A549 (cell line): ENCODE results near the gene DLG2. TPM values are rescaled to one million over a fixed set of nuclear protein-coding genes. Genes with fewer than 3 reads are reported as not detected.

Experiments
- ATAC-seq, 2 experiments: fragments of 200-7000 bp in 1 of 2; fragments of >200 bp in 1 of 2; cut with Nextera tagmentation in 1 of 2; cut with Tn5 transposase in 1 of 2; 3 replicates each; pipeline versions ENCODE4 v1.8.0 to v1.9.1; 2018 to 2020; ENCODE audit warnings: mild to moderate bottlenecking in 1 of 2, moderate library complexity in 1 of 2
- CTCF ChIA-PET: fragments of 300-600 bp; sonication (Branson Sonifier 250); formaldehyde crosslinking; extraction: SDS; loops from one replicate; lab custom pipeline; 2021; ENCODE audit warnings: antibody characterized with exemption, inconsistent platforms; lab: Yijun Ruan, JAX
- POLR2A ChIA-PET: fragments of 350-600 bp; formaldehyde crosslinking; extraction: SDS; loops from one replicate; lab custom pipeline; 2021; ENCODE audit warnings: antibody characterized with exemption, inconsistent platforms; lab: Yijun Ruan, JAX
- DNase-seq, 2 experiments: peaks; one replicate each; pipeline versions ENCODE4 v3.0.0 to v3.0.0-alpha.2; 2011 to 2016; ENCODE audit warnings: low read depth in 1 of 2, low spot score in 1 of 2
- FAIRE-seq: peaks from 2 replicates; lab custom pipeline; 2011; peaks lifted over from hg19 to GRCh38; lab: Jason Lieb, UNC
- H3K27ac ChIP-seq, 2 experiments: fragments of >200 bp; sonication (Bioruptor Twin); formaldehyde crosslinking; 3 replicates each; pipeline ENCODE4 v1.5.1; 2016 to 2017
- H3K4me1 ChIP-seq: fragments of >200 bp; sonication (Bioruptor Twin); formaldehyde crosslinking; 3 replicates; pipeline ENCODE4 v1.6.1; 2016
- H3K4me2 ChIP-seq: fragments of >200 bp; sonication (Bioruptor Twin); formaldehyde crosslinking; 3 replicates; pipeline ENCODE4 v1.6.1; 2016
- H3K4me3 ChIP-seq: fragments of >200 bp; sonication (Bioruptor Twin); formaldehyde crosslinking; 3 replicates; pipeline ENCODE4 v1.5.1; 2016
- H3K9me3 ChIP-seq: fragments of >200 bp; sonication (Bioruptor Twin); formaldehyde crosslinking; 3 replicates; pipeline ENCODE4 v1.6.1; 2016
- CHD4 ChIP-seq: fragments of 200-600 bp; sonication (generic); IDR thresholded peaks from 2 replicates; pipeline ENCODE4 v1.6.1; 2016; ENCODE audit warnings: antibody characterized with exemption, mild to moderate bottlenecking, borderline replicate concordance
- EHF ChIP-seq: fragments of 250-450 bp; sonication (Bioruptor Pico); IDR thresholded peaks from 2 replicates; pipeline ENCODE4 v1.5.0; 2020; ENCODE audit warnings: mild to moderate bottlenecking
- EHMT2 ChIP-seq: fragments of 200-600 bp; sonication (generic); IDR thresholded peaks from 2 replicates; pipeline ENCODE4 v1.6.1; 2016; ENCODE audit warnings: antibody characterized with exemption, low read depth, mild to moderate bottlenecking, moderate library complexity
- EP300 ChIP-seq, 2 experiments: fragments of >200 bp; sonication (Bioruptor Twin); formaldehyde crosslinking; IDR thresholded peaks; 2 replicates in 1 of 2; 3 replicates in 1 of 2; pipeline ENCODE4 v1.6.1; 2016 to 2017
- ESRRA ChIP-seq: fragments of 150-350 bp; IDR thresholded peaks from 2 replicates; pipeline ENCODE4 v1.6.1; 2014; ENCODE audit warnings: mild to moderate bottlenecking, low read length, borderline replicate concordance
- GATA3 ChIP-seq: IDR thresholded peaks from 2 replicates; pipeline ENCODE4 v1.6.1; 2012; ENCODE audit warnings: borderline replicate concordance
- HOXB13 ChIP-seq: fragments of 250-450 bp; sonication (Bioruptor Pico); IDR thresholded peaks from 2 replicates; pipeline ENCODE4 v1.5.0; 2020; ENCODE audit warnings: low read depth, mild to moderate bottlenecking, moderate library complexity
- JUNB ChIP-seq: fragments of >200 bp; sonication (Bioruptor Twin); formaldehyde crosslinking; IDR thresholded peaks from 2 replicates; pipeline ENCODE4 v1.6.1; 2016
- KDM1A ChIP-seq: fragments of 200-600 bp; sonication (generic); IDR thresholded peaks from 2 replicates; pipeline ENCODE4 v1.6.1; 2016; ENCODE audit warnings: low read depth, mild to moderate bottlenecking
- MAFK ChIP-seq: fragments of 450-650 bp; IDR thresholded peaks from 2 replicates; pipeline ENCODE4 v1.6.1; 2014; ENCODE audit not compliant: partially characterized antibody
- MAZ ChIP-seq: fragments of 150-350 bp; IDR thresholded peaks from 2 replicates; pipeline ENCODE4 v1.6.1; 2014; ENCODE audit warnings: antibody characterized with exemption, low read depth, low read length, borderline replicate concordance
- NR3C1 ChIP-seq: fragments of >200 bp; sonication (Bioruptor Twin); formaldehyde crosslinking; IDR thresholded peaks from 3 replicates; pipeline ENCODE4 v1.6.1; 2017
- POLR2A ChIP-seq: IDR thresholded peaks from 2 replicates; pipeline ENCODE4 v1.6.1; 2012; ENCODE audit warnings: mild to moderate bottlenecking, low read length
- RAD21 ChIP-seq, 2 experiments: fragments of >200 bp in 1 of 2; sonication (Bioruptor Twin) in 1 of 2; formaldehyde crosslinking in 1 of 2; IDR thresholded peaks in 1 of 2; conservative IDR thresholded peaks in 1 of 2; 2 replicates in 1 of 2; 3 replicates in 1 of 2; pipeline ENCODE4 v1.6.1; 2012 to 2018; ENCODE audit warnings: inconsistent platforms in 1 of 2
- RARB ChIP-seq: fragments of 250-450 bp; sonication (Bioruptor Pico); IDR thresholded peaks from 2 replicates; pipeline ENCODE4 v1.8.0; 2021; ENCODE audit warnings: mild to moderate bottlenecking, moderate library complexity
- RCOR1 ChIP-seq: fragments of 150-350 bp; IDR thresholded peaks from 2 replicates; pipeline ENCODE4 v1.6.1; 2014; ENCODE audit warnings: antibody characterized with exemption, low read length, low read depth
- RFX5 ChIP-seq: fragments of 450-650 bp; IDR thresholded peaks from 2 replicates; pipeline ENCODE4 v1.7.1; 2014; ENCODE audit warnings: antibody characterized with exemption, mild to moderate bottlenecking, moderate library complexity
- RNF2 ChIP-seq: fragments of 200-600 bp; sonication (generic); IDR thresholded peaks from 2 replicates; pipeline ENCODE4 v1.6.1; 2016; ENCODE audit warnings: low read depth, mild to moderate bottlenecking, antibody characterized with exemption, moderate library complexity, borderline replicate concordance
- SMC3 ChIP-seq: fragments of >200 bp; sonication (Bioruptor Twin); formaldehyde crosslinking; IDR thresholded peaks from 3 replicates; pipeline ENCODE4 v1.6.1; 2018; ENCODE audit warnings: inconsistent platforms
- TP53 ChIP-seq: fragments of 250-450 bp; sonication (Bioruptor Pico); IDR thresholded peaks from 2 replicates; pipeline ENCODE4 v1.5.0; 2021; ENCODE audit warnings: mild to moderate bottlenecking, moderate library complexity
- ZFP36 ChIP-seq: fragments of 450-650 bp; IDR thresholded peaks from 2 replicates; pipeline ENCODE4 v1.6.1; 2014; ENCODE audit warnings: borderline replicate concordance; ENCODE audit not compliant: partially characterized antibody
- WGBS: methylation state at CpG from one replicate; pipeline ENCODE4 v1.1.6; 2017; ENCODE audit errors: missing lambda C conversion rate; 5-methylcytosine and 5-hydroxymethylcytosine counted together
- polyA plus RNA-seq, 4 experiments: library from polyadenylated mRNA; depleted of rRNA in 3 of 4; stranded (reverse); fragments of >200 nt; fragmentation: RNase III in 1 of 4; extraction: RNeasy Plus Mini Kit Qiagen cat#74134 plus additional on column Dnase treatment in 1 of 4; gene quantifications; 2 replicates in 3 of 4; 3 replicates in 1 of 4; pipeline ENCODE4 v1.2.3, GENCODE V29; 2011 to 2017
- TF ChIP-seq, protein P1 (sequence below): fragments of >200 bp; sonication (Bioruptor Twin); formaldehyde crosslinking; IDR thresholded peaks from 3 replicates; pipeline ENCODE4 v1.6.1; 2016
- TF ChIP-seq, protein P2 (sequence below): IDR thresholded peaks from 2 replicates; pipeline ENCODE4 v1.6.1; 2012; ENCODE audit warnings: low read depth, borderline replicate concordance
- TF ChIP-seq, protein P3 (sequence below): IDR thresholded peaks from 2 replicates; pipeline ENCODE4 v1.6.1; 2012
- TF ChIP-seq, protein P4 (sequence below): fragments of 150-350 bp; IDR thresholded peaks from 2 replicates; pipeline ENCODE4 v1.6.1; 2014; ENCODE audit warnings: low read depth, mild to moderate bottlenecking, low read length
- TF ChIP-seq, protein P5 (sequence below): fragments of 250-450 bp; sonication (Bioruptor Pico); IDR thresholded peaks from 2 replicates; pipeline ENCODE4 v1.5.0; 2020; ENCODE audit warnings: low read depth, mild to moderate bottlenecking, moderate library complexity
- TF ChIP-seq, protein P6 (sequence below): fragments of >200 bp; sonication (Bioruptor Twin); formaldehyde crosslinking; IDR thresholded peaks from 3 replicates; pipeline ENCODE4 v1.5.1; 2016

DLG2 gene
- polyA plus RNA-seq, 2 of the 4 experiments (the other 2 are of a cell fraction) = 0.26 to 0.79 TPM

DNA sequence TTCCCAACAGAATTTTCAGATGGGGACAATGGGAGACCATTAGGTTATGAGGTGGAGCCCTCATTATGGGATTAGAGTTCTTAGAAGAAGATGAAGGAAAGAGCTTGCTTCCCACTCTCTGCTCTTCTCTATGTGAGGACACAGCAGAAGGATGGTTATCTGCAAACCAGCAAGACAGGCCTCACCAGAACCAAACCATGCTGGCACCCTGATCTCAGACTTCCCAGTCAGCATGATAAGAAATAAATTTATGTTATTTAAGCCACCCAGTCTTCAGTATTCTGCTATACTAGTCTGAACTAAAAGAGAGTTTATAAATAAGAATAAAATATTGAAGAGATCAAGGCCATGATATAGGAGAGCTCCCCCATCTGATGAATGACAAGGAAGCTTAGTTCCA, 1394.6 kb downstream of the DLG2 start:
- ATAC-seq = no peak
- CTCF ChIA-PET = no interaction called here

DNA sequence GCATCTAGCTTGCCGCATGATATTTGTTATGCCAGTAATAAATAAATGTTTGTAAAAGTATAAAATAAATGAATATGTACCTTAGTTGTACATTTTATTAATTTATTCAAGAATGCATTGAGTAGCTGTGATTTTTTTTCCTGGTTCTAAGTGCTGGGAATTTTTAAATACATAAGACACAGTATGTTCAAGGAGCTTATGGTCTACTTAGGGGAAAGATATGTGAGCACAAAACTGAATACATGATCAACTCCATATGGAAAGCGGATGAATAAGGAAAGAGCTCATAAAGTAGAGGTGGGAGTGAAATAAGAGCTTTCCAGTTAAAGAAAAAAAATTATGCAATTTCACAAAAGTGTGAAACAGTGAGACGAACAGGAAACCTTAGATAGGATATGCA, 1396.7 kb downstream of the DLG2 start:
- Histone ChIP-seq H3K4me3 (no peak overlapping the region), H3K4me1 (no peaks in the 10 kb centered on the region), H3K27ac (no peak overlapping the region), H3K4me2 (no peak overlapping the region), H3K9me3 (no peaks in the 10 kb centered on the region)
- TF ChIP-seq, protein P1, sequence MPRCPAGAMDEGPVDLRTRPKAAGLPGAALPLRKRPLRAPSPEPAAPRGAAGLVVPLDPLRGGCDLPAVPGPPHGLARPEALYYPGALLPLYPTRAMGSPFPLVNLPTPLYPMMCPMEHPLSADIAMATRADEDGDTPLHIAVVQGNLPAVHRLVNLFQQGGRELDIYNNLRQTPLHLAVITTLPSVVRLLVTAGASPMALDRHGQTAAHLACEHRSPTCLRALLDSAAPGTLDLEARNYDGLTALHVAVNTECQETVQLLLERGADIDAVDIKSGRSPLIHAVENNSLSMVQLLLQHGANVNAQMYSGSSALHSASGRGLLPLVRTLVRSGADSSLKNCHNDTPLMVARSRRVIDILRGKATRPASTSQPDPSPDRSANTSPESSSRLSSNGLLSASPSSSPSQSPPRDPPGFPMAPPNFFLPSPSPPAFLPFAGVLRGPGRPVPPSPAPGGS = no peak
- TF ChIP-seq MAFK = no peak
- no peak for TF ChIP-seq EHMT2
- no peak for TF ChIP-seq GATA3
- TF ChIP-seq RNF2 = no peak
- TF ChIP-seq RFX5 = no peak
- TF ChIP-seq EHF (CRISPR knock-in tag) = no peak
- no peak for TF ChIP-seq POLR2A
- TF ChIP-seq SMC3 = no peak
- no peak for TF ChIP-seq RARB (CRISPR knock-in tag)
- TF ChIP-seq RCOR1 = no peak
- TF ChIP-seq, protein P2, sequence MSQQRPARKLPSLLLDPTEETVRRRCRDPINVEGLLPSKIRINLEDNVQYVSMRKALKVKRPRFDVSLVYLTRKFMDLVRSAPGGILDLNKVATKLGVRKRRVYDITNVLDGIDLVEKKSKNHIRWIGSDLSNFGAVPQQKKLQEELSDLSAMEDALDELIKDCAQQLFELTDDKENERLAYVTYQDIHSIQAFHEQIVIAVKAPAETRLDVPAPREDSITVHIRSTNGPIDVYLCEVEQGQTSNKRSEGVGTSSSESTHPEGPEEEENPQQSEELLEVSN = no peak
- TF ChIP-seq, protein P3, sequence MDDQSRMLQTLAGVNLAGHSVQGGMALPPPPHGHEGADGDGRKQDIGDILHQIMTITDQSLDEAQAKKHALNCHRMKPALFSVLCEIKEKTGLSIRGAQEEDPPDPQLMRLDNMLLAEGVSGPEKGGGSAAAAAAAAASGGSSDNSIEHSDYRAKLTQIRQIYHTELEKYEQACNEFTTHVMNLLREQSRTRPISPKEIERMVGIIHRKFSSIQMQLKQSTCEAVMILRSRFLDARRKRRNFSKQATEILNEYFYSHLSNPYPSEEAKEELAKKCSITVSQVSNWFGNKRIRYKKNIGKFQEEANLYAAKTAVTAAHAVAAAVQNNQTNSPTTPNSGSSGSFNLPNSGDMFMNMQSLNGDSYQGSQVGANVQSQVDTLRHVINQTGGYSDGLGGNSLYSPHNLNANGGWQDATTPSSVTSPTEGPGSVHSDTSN = no peak
- no peak for TF ChIP-seq HOXB13 (CRISPR knock-in tag)
- TF ChIP-seq TP53 (CRISPR knock-in tag) = no peak
- TF ChIP-seq EP300 (IDR thresholded peaks at IDR 0.05) = no peak
- TF ChIP-seq JUNB = no peak
- no peak for TF ChIP-seq CHD4
- no peak for TF ChIP-seq NR3C1
- ChIA-PET POLR2A (no interaction called here), CTCF (interaction anchor here (0.6 kb wide), 1 partner anchor 18 kb away, joined by 3 read pairs; no protein-coding TSS in a partner anchor)
- FAIRE-seq = no peak
- no peak for DNase-seq
- ATAC-seq = no peak
- WGBS = 33% methylated on average over 3 of the region's 3 CpGs

More for the DNA sequence above, 1394.6 kb downstream of the DLG2 start:
- Histone ChIP-seq H3K4me2 (no peak overlapping the region), H3K4me3 (no peak overlapping the region), H3K27ac (no peak overlapping the region), H3K4me1 (no peaks in the 10 kb centered on the region), H3K9me3 (no peaks in the 10 kb centered on the region)
- FAIRE-seq (no peak), DNase-seq (no peak)
- TF ChIP-seq RARB (CRISPR knock-in tag) (no peak), KDM1A (no peak), NR3C1 (no peak), EP300 (IDR thresholded peaks at IDR 0.05) (no peak), ESRRA (no peak), MAZ (no peak), RAD21 (conservative IDR thresholded peaks at IDR 0.05 in 1 of 2, IDR thresholded peaks at IDR 0.05 in 1 of 2) (no peak), ZFP36 (no peak)
- TF ChIP-seq, protein P4, sequence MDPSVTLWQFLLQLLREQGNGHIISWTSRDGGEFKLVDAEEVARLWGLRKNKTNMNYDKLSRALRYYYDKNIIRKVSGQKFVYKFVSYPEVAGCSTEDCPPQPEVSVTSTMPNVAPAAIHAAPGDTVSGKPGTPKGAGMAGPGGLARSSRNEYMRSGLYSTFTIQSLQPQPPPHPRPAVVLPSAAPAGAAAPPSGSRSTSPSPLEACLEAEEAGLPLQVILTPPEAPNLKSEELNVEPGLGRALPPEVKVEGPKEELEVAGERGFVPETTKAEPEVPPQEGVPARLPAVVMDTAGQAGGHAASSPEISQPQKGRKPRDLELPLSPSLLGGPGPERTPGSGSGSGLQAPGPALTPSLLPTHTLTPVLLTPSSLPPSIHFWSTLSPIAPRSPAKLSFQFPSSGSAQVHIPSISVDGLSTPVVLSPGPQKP = no peak
- TF ChIP-seq, protein P5, sequence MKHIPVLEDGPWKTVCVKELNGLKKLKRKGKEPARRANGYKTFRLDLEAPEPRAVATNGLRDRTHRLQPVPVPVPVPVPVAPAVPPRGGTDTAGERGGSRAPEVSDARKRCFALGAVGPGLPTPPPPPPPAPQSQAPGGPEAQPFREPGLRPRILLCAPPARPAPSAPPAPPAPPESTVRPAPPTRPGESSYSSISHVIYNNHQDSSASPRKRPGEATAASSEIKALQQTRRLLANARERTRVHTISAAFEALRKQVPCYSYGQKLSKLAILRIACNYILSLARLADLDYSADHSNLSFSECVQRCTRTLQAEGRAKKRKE (CRISPR knock-in tag) = no peak
- TF ChIP-seq, protein P6, sequence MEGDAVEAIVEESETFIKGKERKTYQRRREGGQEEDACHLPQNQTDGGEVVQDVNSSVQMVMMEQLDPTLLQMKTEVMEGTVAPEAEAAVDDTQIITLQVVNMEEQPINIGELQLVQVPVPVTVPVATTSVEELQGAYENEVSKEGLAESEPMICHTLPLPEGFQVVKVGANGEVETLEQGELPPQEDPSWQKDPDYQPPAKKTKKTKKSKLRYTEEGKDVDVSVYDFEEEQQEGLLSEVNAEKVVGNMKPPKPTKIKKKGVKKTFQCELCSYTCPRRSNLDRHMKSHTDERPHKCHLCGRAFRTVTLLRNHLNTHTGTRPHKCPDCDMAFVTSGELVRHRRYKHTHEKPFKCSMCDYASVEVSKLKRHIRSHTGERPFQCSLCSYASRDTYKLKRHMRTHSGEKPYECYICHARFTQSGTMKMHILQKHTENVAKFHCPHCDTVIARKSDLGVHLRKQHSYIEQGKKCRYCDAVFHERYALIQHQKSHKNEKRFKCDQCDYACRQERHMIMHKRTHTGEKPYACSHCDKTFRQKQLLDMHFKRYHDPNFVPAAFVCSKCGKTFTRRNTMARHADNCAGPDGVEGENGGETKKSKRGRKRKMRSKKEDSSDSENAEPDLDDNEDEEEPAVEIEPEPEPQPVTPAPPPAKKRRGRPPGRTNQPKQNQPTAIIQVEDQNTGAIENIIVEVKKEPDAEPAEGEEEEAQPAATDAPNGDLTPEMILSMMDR = no peak
- POLR2A ChIA-PET = no interaction called here
